HEK293T (cell line): Measurements from ENCODE around the gene TBL1X.

Experiments
- CTCF ChIA-PET: fragments of 350-600 bp; formaldehyde crosslinking; extraction: SDS; loops from one replicate; lab custom pipeline; 2021; ENCODE audit warnings: antibody characterized with exemption, inconsistent platforms; lab: Yijun Ruan, JAX
- POLR2A ChIA-PET: fragments of 350-600 bp; formaldehyde crosslinking; extraction: SDS; loops from one replicate; lab custom pipeline; 2020; ENCODE audit warnings: antibody characterized with exemption, inconsistent platforms; lab: Yijun Ruan, JAX
- DNase-seq: peaks from one replicate; pipeline ENCODE4 v3.0.0; 2012; ENCODE audit warnings: mixed read lengths; ENCODE audit errors: extremely low spot score
- ARNT ChIP-seq: fragments of 450-650 bp; IDR thresholded peaks from 2 replicates; pipeline ENCODE4 v1.6.1; 2017; ENCODE audit warnings: mild to moderate bottlenecking
- BHLHE40 ChIP-seq: fragments of 450-650 bp; IDR thresholded peaks from 2 replicates; pipeline ENCODE4 v1.6.1; 2016; ENCODE audit warnings: mild to moderate bottlenecking, moderate library complexity, borderline replicate concordance
- CTBP1 ChIP-seq: fragments of 450-650 bp; IDR thresholded peaks from 2 replicates; pipeline ENCODE4 v1.6.1; 2016; ENCODE audit warnings: borderline replicate concordance
- ELF4 ChIP-seq: fragments of 450-650 bp; IDR thresholded peaks from 2 replicates; pipeline ENCODE4 v1.6.1; 2017; ENCODE audit warnings: antibody characterized with exemption
- FOXA1 ChIP-seq: fragments of 450-650 bp; IDR thresholded peaks from 2 replicates; pipeline ENCODE4 v1.6.1; 2016; ENCODE audit warnings: mild to moderate bottlenecking
- FOXK2 ChIP-seq: fragments of 450-650 bp; IDR thresholded peaks from 2 replicates; pipeline ENCODE4 v1.6.1; 2016; ENCODE audit warnings: mild to moderate bottlenecking
- FOXM1 ChIP-seq: fragments of 450-650 bp; IDR thresholded peaks from 2 replicates; pipeline ENCODE4 v1.6.1; 2017; ENCODE audit warnings: mild to moderate bottlenecking, borderline replicate concordance
- HDGF ChIP-seq: fragments of 450-650 bp; IDR thresholded peaks from 2 replicates; pipeline ENCODE4 v1.6.1; 2017; ENCODE audit warnings: antibody characterized with exemption, borderline replicate concordance
- L3MBTL2 ChIP-seq: fragments of 450-650 bp; conservative IDR thresholded peaks from 2 replicates; pipeline ENCODE4 v1.6.1; 2016; ENCODE audit warnings: mild to moderate bottlenecking
- LEF1 ChIP-seq: fragments of 450-650 bp; IDR thresholded peaks from 2 replicates; pipeline ENCODE4 v1.6.1; 2017; ENCODE audit warnings: mild to moderate bottlenecking, borderline replicate concordance
- NFRKB ChIP-seq: fragments of 450-650 bp; IDR thresholded peaks from 2 replicates; pipeline ENCODE4 v1.6.1; 2016; ENCODE audit warnings: mild to moderate bottlenecking, moderate library complexity
- SP1 ChIP-seq: fragments of 450-650 bp; IDR thresholded peaks from 2 replicates; pipeline ENCODE4 v1.6.1; 2017
- SUZ12 ChIP-seq: fragments of 450-650 bp; IDR thresholded peaks from 2 replicates; pipeline ENCODE4 v1.6.1; 2016; ENCODE audit warnings: mild to moderate bottlenecking
- TARDBP ChIP-seq: fragments of 450-650 bp; IDR thresholded peaks from 2 replicates; pipeline ENCODE4 v1.6.1; 2016
- ZNF384 ChIP-seq: fragments of 450-650 bp; IDR thresholded peaks from 2 replicates; pipeline ENCODE4 v1.6.1; 2016
- TF ChIP-seq, protein P1 (sequence below): fragments of 450-650 bp; IDR thresholded peaks from 2 replicates; pipeline ENCODE4 v1.6.1; 2016

The TBL1X gene

DNA sequence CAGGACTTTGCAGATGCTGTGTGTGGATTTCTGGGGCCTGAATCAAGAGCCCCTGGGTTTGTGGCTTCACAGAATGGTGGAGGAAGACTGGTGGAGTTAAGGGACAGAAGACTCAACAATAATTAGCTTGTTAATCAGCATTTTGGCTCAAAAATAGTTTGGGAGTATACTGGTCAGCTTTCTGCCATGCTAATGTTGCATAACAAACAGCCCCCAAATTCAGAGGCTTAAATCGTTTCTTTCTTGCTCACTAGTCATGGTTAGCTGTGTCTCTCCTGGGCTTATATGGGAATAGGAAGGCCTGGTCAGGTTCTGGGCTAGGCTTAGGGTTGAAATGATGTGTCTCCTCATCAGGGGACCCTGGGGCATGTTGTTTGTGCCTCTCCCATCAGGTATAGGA is 24.4 kb downstream of the TBL1X start:
- TF ChIP-seq FOXA1 = no peak
- no peak for DNase-seq
- ChIA-PET CTCF (no interaction called here), POLR2A (no interaction called here)

DNA sequence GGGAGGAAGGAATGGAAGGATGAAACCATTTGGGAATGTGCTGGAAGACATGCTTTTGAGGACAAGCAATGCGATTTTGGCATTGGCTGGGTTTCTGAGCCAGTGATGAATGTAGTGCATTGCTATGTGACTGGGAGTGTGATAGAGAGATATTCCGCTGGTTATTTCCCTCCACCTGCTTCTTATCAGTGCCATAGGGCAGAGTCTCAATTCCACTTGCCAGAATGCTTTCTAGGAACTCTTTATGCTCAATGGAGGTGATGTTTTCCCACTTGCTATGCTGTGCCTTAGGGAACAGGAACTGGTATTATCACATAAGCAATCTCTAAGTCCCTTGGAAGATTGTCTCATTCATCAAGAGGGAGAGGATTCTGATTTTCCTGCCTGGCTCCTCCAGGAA is 28.0 kb downstream of the TBL1X start:
- TF ChIP-seq SUZ12 (no peak), ELF4 (no peak), ZNF384 (no peak), LEF1 (no peak), NFRKB (no peak), FOXA1 (no peak), TARDBP (no peak), CTBP1 (no peak), FOXK2 (no peak), L3MBTL2 (no peak), SP1 (no peak), ARNT (no peak), HDGF (no peak), BHLHE40 (no peak), FOXM1 (no peak)
- TF ChIP-seq, protein P1, sequence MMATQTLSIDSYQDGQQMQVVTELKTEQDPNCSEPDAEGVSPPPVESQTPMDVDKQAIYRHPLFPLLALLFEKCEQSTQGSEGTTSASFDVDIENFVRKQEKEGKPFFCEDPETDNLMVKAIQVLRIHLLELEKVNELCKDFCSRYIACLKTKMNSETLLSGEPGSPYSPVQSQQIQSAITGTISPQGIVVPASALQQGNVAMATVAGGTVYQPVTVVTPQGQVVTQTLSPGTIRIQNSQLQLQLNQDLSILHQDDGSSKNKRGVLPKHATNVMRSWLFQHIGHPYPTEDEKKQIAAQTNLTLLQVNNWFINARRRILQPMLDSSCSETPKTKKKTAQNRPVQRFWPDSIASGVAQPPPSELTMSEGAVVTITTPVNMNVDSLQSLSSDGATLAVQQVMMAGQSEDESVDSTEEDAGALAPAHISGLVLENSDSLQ = no peak
- ChIA-PET POLR2A (no interaction called here), CTCF (no interaction called here)
- DNase-seq = no peak

DNA sequence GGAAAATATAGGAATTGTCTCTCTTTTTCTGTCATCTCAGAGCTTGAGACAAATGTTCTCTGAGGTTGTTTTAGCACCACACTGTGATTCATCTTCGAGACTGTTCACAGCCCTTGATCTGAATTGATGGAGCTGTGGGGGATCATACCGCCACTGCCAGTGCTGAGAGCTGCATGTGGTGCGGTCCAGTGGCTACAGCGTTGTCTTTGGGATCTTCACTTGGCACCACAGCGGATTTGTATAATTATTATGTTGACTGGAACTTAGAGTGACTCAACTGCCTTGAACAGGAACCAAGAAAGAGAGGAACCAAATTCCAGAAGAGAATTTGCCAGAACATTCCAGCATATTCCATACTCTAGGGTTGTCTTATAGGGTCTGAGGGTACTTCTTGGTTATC is 29.1 kb downstream of the TBL1X start:
- ChIA-PET CTCF (no interaction called here), POLR2A (no interaction called here)
- TF ChIP-seq ARNT (no peak), HDGF (no peak), SUZ12 (no peak), CTBP1 (no peak), ZNF384 (no peak), FOXM1 (no peak), BHLHE40 (no peak), LEF1 (no peak), L3MBTL2 (no peak)
- DNase-seq = no peak

DNA sequence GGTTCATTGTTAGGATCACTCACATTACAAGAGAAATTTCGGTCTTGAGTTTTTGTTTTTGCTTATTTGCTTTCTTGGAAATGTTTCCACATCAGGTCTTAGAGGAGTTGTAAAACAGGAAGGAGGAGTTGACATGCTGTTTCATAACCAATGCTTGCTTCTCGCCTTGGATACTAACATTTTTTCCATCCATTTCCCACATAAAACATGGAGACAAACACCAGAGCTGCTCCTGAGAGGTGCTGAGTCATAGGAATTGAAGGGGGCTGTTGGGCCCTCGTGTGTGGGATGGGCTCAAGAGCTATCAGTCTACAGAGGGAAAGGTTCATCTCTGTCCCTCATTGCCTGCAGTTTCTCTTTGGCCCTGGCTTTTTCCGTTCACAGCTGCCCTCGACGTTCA is 29.9 kb downstream of the TBL1X start:
- DNase-seq = no peak
- TF ChIP-seq ZNF384 (no peak), SP1 (no peak), FOXK2 (no peak), FOXA1 (no peak), NFRKB (no peak), SUZ12 (no peak), FOXM1 (no peak), CTBP1 (no peak), ARNT (no peak), LEF1 (no peak), L3MBTL2 (no peak), TARDBP (no peak), ELF4 (no peak), HDGF (no peak)
- TF ChIP-seq, protein P1 = no peak
- CTCF ChIA-PET = no interaction called here
- POLR2A ChIA-PET = no interaction called here

DNA sequence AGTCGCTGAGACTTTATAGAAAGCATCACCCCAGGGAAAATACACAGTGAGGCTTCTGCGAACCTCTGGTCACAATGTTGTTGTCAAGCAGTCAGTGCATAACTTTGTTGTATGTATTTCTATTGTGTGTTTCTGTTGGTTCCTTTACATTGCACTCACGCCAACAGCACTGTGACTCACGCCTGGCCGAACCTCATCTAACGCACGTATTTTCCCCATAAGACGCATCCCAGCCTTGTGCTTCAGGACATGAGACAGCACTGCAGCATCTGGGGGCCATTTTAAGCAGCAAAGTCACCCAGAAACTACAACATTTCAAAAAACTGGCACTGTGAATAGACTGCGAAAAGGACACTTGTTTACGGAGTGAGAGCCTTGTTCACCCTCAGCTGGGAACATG is 30.6 kb downstream of the TBL1X start:
- ChIA-PET CTCF (no interaction called here), POLR2A (no interaction called here)
- TF ChIP-seq FOXK2 (no peak), NFRKB (no peak), FOXM1 (no peak), CTBP1 (no peak), SUZ12 (no peak), BHLHE40 (no peak), TARDBP (no peak), ARNT (no peak), ZNF384 (no peak), L3MBTL2 (no peak), LEF1 (no peak), ELF4 (no peak), FOXA1 (no peak), SP1 (no peak)
- DNase-seq = no peak

DNA sequence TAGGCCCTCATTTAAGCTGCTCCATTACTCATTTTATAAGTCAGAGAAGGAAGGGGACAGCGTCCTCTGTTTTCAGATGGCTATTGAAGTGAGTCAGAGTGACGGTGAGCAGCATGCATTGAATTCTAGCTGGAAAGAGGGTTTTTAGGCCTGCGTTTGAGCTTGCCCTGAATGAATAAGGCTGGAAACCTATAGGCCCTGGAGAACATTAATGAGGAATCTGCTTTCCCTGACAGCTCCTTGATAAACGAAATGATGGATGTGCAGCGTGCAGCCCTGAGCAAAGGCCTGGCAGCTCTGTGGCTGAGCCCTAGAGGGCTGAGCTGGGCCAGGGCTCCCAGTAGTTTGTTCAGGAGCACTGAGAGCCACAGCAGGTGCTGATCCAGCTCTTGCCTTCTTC is 33.4 kb downstream of the TBL1X start:
- TF ChIP-seq HDGF = no peak
- TF ChIP-seq NFRKB = no peak
- no peak for TF ChIP-seq LEF1
- TF ChIP-seq BHLHE40 = no peak
- TF ChIP-seq, protein P1 = no peak
- no peak for TF ChIP-seq CTBP1
- no peak for TF ChIP-seq FOXA1
- no peak for TF ChIP-seq L3MBTL2
- ChIA-PET POLR2A (no interaction called here), CTCF (no interaction called here)
- no peak for DNase-seq

DNA sequence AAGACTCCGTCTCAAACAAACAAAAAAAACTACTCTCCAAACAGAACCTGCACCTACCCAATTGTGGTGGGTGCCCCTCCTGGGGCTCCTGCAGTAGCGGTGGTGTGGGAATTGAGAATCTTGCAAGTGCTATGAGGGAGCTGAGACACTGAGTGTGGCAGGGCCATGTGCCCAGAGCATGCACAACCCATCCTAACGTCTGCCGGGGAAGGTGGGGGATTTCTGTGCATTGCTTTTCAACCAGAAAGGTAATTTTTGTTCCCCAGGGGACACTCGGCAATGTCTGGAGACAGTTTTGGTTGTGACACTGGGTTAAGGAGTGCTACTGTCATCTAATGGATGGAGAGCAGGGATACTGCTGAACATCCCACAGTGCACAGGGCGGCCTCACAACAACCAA is 35.7 kb downstream of the TBL1X start:
- TF ChIP-seq CTBP1 (no peak), FOXM1 (no peak), BHLHE40 (no peak), FOXA1 (no peak), LEF1 (no peak)
- TF ChIP-seq, protein P1 = no peak
- no peak for DNase-seq
- CTCF ChIA-PET = no interaction called here
- POLR2A ChIA-PET = no interaction called here
